H1 (cell line): ENCODE data around the gene DCUN1D2. TPM values are rescaled to one million over a fixed set of nuclear protein-coding genes. Genes with fewer than 3 reads are reported as not detected.
A peak's percentile ranks its signal among the peaks of the same experiment; 100 is the strongest.

Experiments
- CTCF ChIA-PET: fragments of 300-600 bp; sonication (Branson Sonifier 250); formaldehyde crosslinking; loops from one replicate; lab custom pipeline; 2021; ENCODE audit not compliant: partially characterized antibody; lab: Charles Lee
- POLR2A ChIA-PET: fragments of 300-600 bp; sonication (Branson Sonifier 250); formaldehyde crosslinking; loops from one replicate; lab custom pipeline; 2021; ENCODE audit warnings: inconsistent platforms; ENCODE audit not compliant: partially characterized antibody; lab: Charles Lee
- DNase-seq, 2 experiments: peaks; one replicate each; pipeline versions ENCODE4 v3.0.0 to v3.0.0-alpha.2; 2010 to 2022; ENCODE audit warnings: low spot score in 2 of 2, low read depth in 1 of 2, mixed read lengths in 1 of 2
- FAIRE-seq: peaks from 2 replicates; lab custom pipeline; 2011; peaks lifted over from hg19 to GRCh38; lab: Jason Lieb, UNC
- H2AFZ ChIP-seq: 2 replicates; pipeline ENCODE4 v1.8.1; 2012; ENCODE audit warnings: low read length, inconsistent platforms
- H2AK5ac ChIP-seq: 2 replicates; pipeline ENCODE4 v1.6.1; 2013; ENCODE audit warnings: low read depth, low read length
- H2BK120ac ChIP-seq: replicated peaks from 2 replicates; pipeline ENCODE3; 2013; ENCODE audit warnings: low read depth, low read length, inconsistent platforms
- H2BK12ac ChIP-seq: 2 replicates; pipeline ENCODE4 v1.6.1; 2013; ENCODE audit warnings: low read depth, low read length
- H2BK15ac ChIP-seq: 2 replicates; pipeline ENCODE4 v1.6.1; 2013; ENCODE audit warnings: low read length
- H2BK20ac ChIP-seq: 2 replicates; pipeline ENCODE4 v1.6.1; 2013; ENCODE audit warnings: low read length
- H2BK5ac ChIP-seq: 2 replicates; pipeline ENCODE4 v1.6.1; 2013; ENCODE audit warnings: low read depth, low read length
- H3K14ac ChIP-seq: 2 replicates; pipeline ENCODE4 v1.6.1; 2013; ENCODE audit warnings: inconsistent platforms; ENCODE audit not compliant: insufficient read length
- H3K18ac ChIP-seq: 2 replicates; pipeline ENCODE4 v1.6.1; 2013; ENCODE audit warnings: low read length; ENCODE audit errors: extremely low read depth
- H3K23ac ChIP-seq: 2 replicates; pipeline ENCODE4 v1.6.1; 2013; ENCODE audit warnings: inconsistent platforms; ENCODE audit not compliant: insufficient read length
- H3K23me2 ChIP-seq: 2 replicates; pipeline ENCODE4 v1.6.1; 2013; ENCODE audit warnings: low read depth, low read length
- H3K27ac ChIP-seq: 2 replicates; pipeline ENCODE4 v1.6.1; 2011; ENCODE audit warnings: low read depth, low read length, inconsistent platforms
- H3K27me3 ChIP-seq, 4 experiments: replicated peaks in 1 of 4; 1 replicate in 1 of 4; 2 replicates in 3 of 4; pipeline versions ENCODE4 v1.6.1 to v1.8.1; 2011 to 2013; ENCODE audit warnings: low read length in 3 of 4, mild to moderate bottlenecking in 3 of 4, inconsistent platforms in 2 of 4, mixed read lengths in 2 of 4, moderate library complexity in 1 of 4; ENCODE audit not compliant: control insufficient read depth in 3 of 4, insufficient read depth in 3 of 4; ENCODE audit errors: extremely low read depth in 1 of 4
- H3K36me3 ChIP-seq, 4 experiments: 2 replicates each; pipeline versions ENCODE4 v1.6.1 to v1.8.1; 2011 to 2013; ENCODE audit warnings: mild to moderate bottlenecking in 4 of 4, low read length in 3 of 4, moderate library complexity in 2 of 4, control low read depth in 1 of 4, inconsistent platforms in 1 of 4; ENCODE audit not compliant: insufficient read depth in 4 of 4, control insufficient read depth in 2 of 4
- H3K4ac ChIP-seq: replicated peaks from 2 replicates; pipeline ENCODE3; 2013; ENCODE audit warnings: low read length, low read depth, mixed read lengths, inconsistent platforms; ENCODE audit not compliant: insufficient read length
- H3K4me1 ChIP-seq, 4 experiments: replicated peaks in 1 of 4; 1 replicate in 1 of 4; 2 replicates in 3 of 4; pipeline versions ENCODE4 v1.6.1 to v1.8.1; 2011 to 2013; ENCODE audit warnings: low read length in 3 of 4, inconsistent platforms in 2 of 4, mixed read lengths in 1 of 4; ENCODE audit not compliant: insufficient read depth in 4 of 4, control insufficient read depth in 3 of 4
- H3K4me2 ChIP-seq, 2 experiments: 2 replicates each; pipeline versions ENCODE4 v1.6.1 to v1.8.1; 2011 to 2013; ENCODE audit warnings: low read depth in 2 of 2, low read length in 2 of 2, control low read depth in 1 of 2, inconsistent platforms in 1 of 2, mild to moderate bottlenecking in 1 of 2; ENCODE audit not compliant: insufficient read depth in 1 of 2
- H3K4me3 ChIP-seq, 4 experiments: fragments of 200-600, 300-600 bp in 1 of 4; sonication (generic), shearing (Covaris generic), sonication (Bioruptor Twin) in 1 of 4; 2 replicates each; pipeline versions ENCODE4 v1.5.1 to v1.8.1; 2011 to 2016; ENCODE audit warnings: low read length in 4 of 4, low read depth in 3 of 4, control low read depth in 2 of 4, inconsistent platforms in 2 of 4, mild to moderate bottlenecking in 2 of 4, mixed read lengths in 1 of 4, moderate library complexity in 1 of 4; ENCODE audit not compliant: insufficient read depth in 2 of 4; ENCODE audit errors: extremely low read depth in 1 of 4
- H3K56ac ChIP-seq: replicated peaks from 2 replicates; pipeline ENCODE3; 2013; ENCODE audit warnings: low read depth, mild to moderate bottlenecking, mixed read lengths, low read length, inconsistent platforms; ENCODE audit not compliant: insufficient read length
- H3K79me1 ChIP-seq: 2 replicates; pipeline ENCODE4 v1.6.1; 2013; ENCODE audit warnings: low read depth, low read length, control low read depth
- H3K79me2 ChIP-seq, 2 experiments: 2 replicates each; pipeline versions ENCODE4 v1.6.1 to v1.8.1; 2012 to 2013; ENCODE audit warnings: low read length in 2 of 2, mild to moderate bottlenecking in 2 of 2, inconsistent platforms in 1 of 2; ENCODE audit not compliant: insufficient read depth in 2 of 2, control insufficient read depth in 1 of 2
- H3K9ac ChIP-seq, 4 experiments: replicated peaks in 1 of 4; 1 replicate in 1 of 4; 2 replicates in 3 of 4; pipeline versions ENCODE4 v1.6.1 to v1.8.1; 2011 to 2013; ENCODE audit warnings: low read depth in 3 of 4, low read length in 3 of 4, control low read depth in 2 of 4, mild to moderate bottlenecking in 2 of 4, moderate library complexity in 2 of 4, inconsistent platforms in 1 of 4; ENCODE audit errors: extremely low read depth in 1 of 4
- H3K9me3 ChIP-seq, 2 experiments: 2 replicates each; pipeline versions ENCODE4 v1.6.1 to v1.8.1; 2012 to 2013; ENCODE audit warnings: mild to moderate bottlenecking in 2 of 2, moderate library complexity in 2 of 2, control low read depth in 1 of 2, inconsistent platforms in 1 of 2, low read depth in 1 of 2, low read length in 1 of 2, mixed read lengths in 1 of 2; ENCODE audit not compliant: insufficient read depth in 2 of 2
- H4K20me1 ChIP-seq, 2 experiments: replicated peaks in 1 of 2; 2 replicates each; pipeline versions ENCODE3 to v1.8.1; 2011 to 2013; ENCODE audit warnings: inconsistent platforms in 2 of 2, low read length in 2 of 2, mild to moderate bottlenecking in 1 of 2; ENCODE audit not compliant: insufficient read depth in 2 of 2, control insufficient read depth in 1 of 2
- H4K5ac ChIP-seq: 2 replicates; pipeline ENCODE4 v1.6.1; 2013; ENCODE audit warnings: low read length, low read depth, mixed read lengths, inconsistent platforms; ENCODE audit not compliant: insufficient read length
- H4K8ac ChIP-seq: 2 replicates; pipeline ENCODE4 v1.8.0; 2013; ENCODE audit warnings: mild to moderate bottlenecking, moderate library complexity, low read length, inconsistent platforms; ENCODE audit not compliant: insufficient read depth; ENCODE audit errors: extremely low read depth
- H4K91ac ChIP-seq: replicated peaks from 2 replicates; pipeline ENCODE3; 2013; ENCODE audit warnings: low read length, mixed read lengths, inconsistent platforms; ENCODE audit not compliant: insufficient read length
- ASH2L ChIP-seq: fragments of 200-600, 300-600 bp; sonication (generic); IDR thresholded peaks from one replicate; pipeline ENCODE4 v1.7.1; 2017; ENCODE audit warnings: low read length
- ATF3 ChIP-seq: IDR thresholded peaks from 2 replicates; pipeline ENCODE4 v1.6.1; 2011; ENCODE audit warnings: low read depth, mild to moderate bottlenecking, low read length; ENCODE audit not compliant: insufficient read depth
- CEBPB ChIP-seq: IDR thresholded peaks from 2 replicates; pipeline ENCODE4 v1.6.1; 2012; ENCODE audit warnings: low read depth, low read length
- GABPA ChIP-seq: IDR thresholded peaks from 2 replicates; pipeline ENCODE4 v1.6.1; 2011; ENCODE audit warnings: mild to moderate bottlenecking, low read length, moderate library complexity, borderline replicate concordance; ENCODE audit not compliant: insufficient read depth
- HDAC2 ChIP-seq, 2 experiments: fragments of 300-600 bp in 1 of 2; sonication (generic) in 1 of 2; IDR thresholded peaks; 2 replicates each; pipeline ENCODE4 v1.6.1; 2011 to 2012; ENCODE audit warnings: low read depth in 2 of 2, low read length in 2 of 2, mild to moderate bottlenecking in 2 of 2, moderate library complexity in 2 of 2, borderline replicate concordance in 1 of 2, inconsistent platforms in 1 of 2
- MAFK ChIP-seq: IDR thresholded peaks from 2 replicates; pipeline ENCODE4 v1.6.1; 2012; ENCODE audit warnings: low read depth, mild to moderate bottlenecking, improper control_type of control experiment, low read length
- NRF1 ChIP-seq: IDR thresholded peaks from 2 replicates; pipeline ENCODE4 v1.6.1; 2011; ENCODE audit warnings: mild to moderate bottlenecking, low read depth, low read length, improper control_type of control experiment
- POLR2A ChIP-seq, 2 experiments: IDR thresholded peaks; 1 replicate in 1 of 2; 2 replicates in 1 of 2; pipeline ENCODE4 v1.6.1; 2011; ENCODE audit warnings: low read depth in 2 of 2, low read length in 2 of 2, mild to moderate bottlenecking in 2 of 2; ENCODE audit errors: control extremely low read depth in 1 of 2
- SAP30 ChIP-seq: fragments of 300-600 bp; sonication (generic); IDR thresholded peaks from 2 replicates; pipeline ENCODE4 v1.7.1; 2012; ENCODE audit warnings: low read length, moderate library complexity, mild to moderate bottlenecking, inconsistent platforms; ENCODE audit not compliant: insufficient read depth, insufficient replicate concordance
- SIN3A ChIP-seq, 2 experiments: IDR thresholded peaks in 1 of 2; conservative IDR thresholded peaks in 1 of 2; 2 replicates each; pipeline ENCODE4 v1.6.1; 2011 to 2012; ENCODE audit warnings: low read length in 2 of 2, improper control_type of control experiment in 1 of 2, low read depth in 1 of 2, mild to moderate bottlenecking in 1 of 2
- SIX5 ChIP-seq: IDR thresholded peaks from 2 replicates; pipeline ENCODE4 v1.6.1; 2011; ENCODE audit warnings: mild to moderate bottlenecking, low read depth, low read length
- SP2 ChIP-seq: IDR thresholded peaks from 2 replicates; pipeline ENCODE4 v1.6.1; 2012; ENCODE audit warnings: mild to moderate bottlenecking, low read length, inconsistent platforms
- SP4 ChIP-seq: IDR thresholded peaks from 2 replicates; pipeline ENCODE4 v1.6.1; 2012; ENCODE audit warnings: low read length, inconsistent platforms
- TCF12 ChIP-seq: IDR thresholded peaks from 2 replicates; pipeline ENCODE4 v1.6.1; 2011; ENCODE audit warnings: low read depth, mild to moderate bottlenecking, low read length
- WGBS, 2 experiments: shearing (Covaris generic) in 1 of 2; methylation state at CpG; one replicate each; pipeline versions ENCODE4 v1.1.6 to v1.1.7; 2013 to 2015; ENCODE audit warnings: low lambda C conversion rate in 2 of 2, mixed read lengths in 2 of 2, inconsistent platforms in 1 of 2, low coverage in 1 of 2, missing lambda C conversion rate in 1 of 2; ENCODE audit not compliant: insufficient replicate concordance in 2 of 2, insufficient coverage in 1 of 2, insufficient read length in 1 of 2; ENCODE audit errors: extremely low coverage in 1 of 2, missing lambda C conversion rate in 1 of 2; 5-methylcytosine and 5-hydroxymethylcytosine counted together
- polyA plus RNA-seq, 7 experiments: library from polyadenylated mRNA; depleted of rRNA in 3 of 7; stranded (reverse) in 5 of 7; unstranded in 2 of 7; fragments of >200 nt in 5 of 7; fragments of 200-250 nt in 2 of 7; gene quantifications; 1 replicate in 5 of 7; 2 replicates in 1 of 7; 4 replicates in 1 of 7; pipeline versions ENCODE4 v1.2.1 to v1.2.3, GENCODE V29; 2011 to 2013; ENCODE audit warnings: missing spikeins in 2 of 7, mixed read lengths in 2 of 7
- total RNA-seq: library from RNA; stranded (reverse); fragmentation: NEBNext Ultra II Directional; extraction: Animal tissue kit (Norgen Biotek cat#: 25700); gene quantifications from 2 replicates; pipeline ENCODE4 v1.2.1, GENCODE V29; 2021

Gene DCUN1D2
- total and polyA plus RNA-seq, 2 of the 8 experiments (the other 6 are each of a cell fraction or from before 2014, with no cell fraction given): 19.5 to 35.3 TPM

- no peak for FAIRE-seq
- TF ChIP-seq ATF3 (no peak), SAP30 (no peak), SP2 (no peak), SIX5 (no peak), TCF12 (0 out of 2 replicates have a peak, but pooled peaks have one; percentile 44), SP4 (no peak), SIN3A (conservative IDR thresholded peaks at IDR 0.05 in 1 of 2, IDR thresholded peaks at IDR 0.05 in 1 of 2; ENCODE audit: low read depth in 1 of 2, low read length in 2 of 2) (peak; percentile 73 to 81; a peak in 2 of 4 replicates), NRF1 (no peak), GABPA (no peak), ASH2L (no peak), CEBPB (no peak), MAFK (no peak), HDAC2 (IDR thresholded peaks at IDR 0.05; ENCODE audit: borderline replicate concordance in 1 of 2, low read depth in 2 of 2, low read length in 2 of 2) (no peak), POLR2A (IDR thresholded peaks at IDR 0.05; ENCODE audit: control extremely low read depth in 1 of 2, low read depth in 2 of 2, low read length in 2 of 2) (no peak)
Measured at GRCh38 chr13:113489171-113489548, 1.4 kb downstream of the DCUN1D2 start.

More at GRCh38 chr13:113489171-113489548, 1.4 kb downstream of the DCUN1D2 start:
- no peaks in the 10 kb centered on the region for H3K27me3 ChIP-seq
- H2AFZ ChIP-seq: no peak overlapping the region
- H3K56ac ChIP-seq: no peak overlapping the region
- 0 out of 2 replicates have a peak overlapping the region, but pooled peaks have one; percentile 16 for H2BK5ac ChIP-seq
- peaks cover 7 to 21% of the 10 kb centered on the region in 2 experiments for H4K20me1 ChIP-seq
- H3K23me2 ChIP-seq: peaks cover 9% of the 10 kb centered on the region
- H3K14ac ChIP-seq: no peak overlapping the region
- H3K4ac ChIP-seq: no peak overlapping the region
- no peak overlapping the region for H3K23ac ChIP-seq
- peak overlapping the region; percentile 99 to 100 for H3K4me2 ChIP-seq
- H4K5ac ChIP-seq: no peak overlapping the region
- no peaks in the 10 kb centered on the region for H3K9me3 ChIP-seq
- ChIA-PET CTCF (interaction anchor here (0.6 to 3.0 kb wide), 13 partner anchors 9 to 334 kb away, joined by 3 to 25 read pairs (median 5); no protein-coding TSS in a partner anchor), POLR2A (interaction anchor here (0.7 to 2.4 kb wide), 7 partner anchors 14 to 838 kb away, joined by 3 to 10 read pairs (median 5); no protein-coding TSS in a partner anchor)
- peak overlapping the region; percentile 82 to 95 (median 91) for H3K4me3 ChIP-seq
- no peak overlapping the region for H2BK120ac ChIP-seq
- H4K8ac ChIP-seq: no peak overlapping the region
- H3K18ac ChIP-seq: no peak overlapping the region
- DNase-seq: no peak
- H3K36me3 ChIP-seq: no peaks in the 10 kb centered on the region
- H2BK15ac ChIP-seq: no peak overlapping the region
- H2AK5ac ChIP-seq: no peak overlapping the region
- peak overlapping the region in 3 of 4 experiments; percentile 66 to 88 (median 71); a peak in 4 of 7 replicates for H3K9ac ChIP-seq
- no peak overlapping the region for H2BK20ac ChIP-seq
- no peak overlapping the region for H2BK12ac ChIP-seq
- peaks cover 28 to 82% of the 10 kb centered on the region in 2 experiments for H3K79me2 ChIP-seq
- peaks cover 3 to 13% (median 8%) of the 10 kb centered on the region in 4 experiments for H3K4me1 ChIP-seq
- H4K91ac ChIP-seq: no peak overlapping the region
- 7% methylated on average over 8 of the region's 8 CpGs; no CpG with 5 or more reads in 1 of the 2 experiments for WGBS, 2 experiments
- peaks cover 20% of the 10 kb centered on the region for H3K79me1 ChIP-seq
- H3K27ac ChIP-seq: no peak overlapping the region
